SK-N-SH (cell line): ENCODE data around the gene AFG3L2. TPM values are rescaled to one million over a fixed set of nuclear protein-coding genes. Genes with fewer than 3 reads are reported as not detected.

Source experiments
- CTCF ChIA-PET: fragments of 300-600, 350-600 bp; formaldehyde crosslinking; extraction: SDS; loops from one replicate; lab custom pipeline; 2021; lab: Yijun Ruan, JAX
- POLR2A ChIA-PET: fragments of 350-600 bp; sonication (Branson Sonifier 250); formaldehyde crosslinking; extraction: SDS; loops from one replicate; lab custom pipeline; 2020; ENCODE audit warnings: antibody characterized with exemption, inconsistent platforms; lab: Yijun Ruan, JAX
- DNase-seq: peaks from one replicate; pipeline ENCODE4 v3.0.0; 2012
- H2AFZ ChIP-seq: fragments of 200-600 bp; sonication (generic); 2 replicates; pipeline ENCODE4 v1.8.1; 2016; ENCODE audit warnings: antibody characterized with exemption, mild to moderate bottlenecking, low read depth
- H3F3A ChIP-seq: fragments of 200-600 bp; sonication (generic); replicated peaks from 2 replicates; pipeline ENCODE3; 2016; ENCODE audit warnings: antibody characterized with exemption, mild to moderate bottlenecking; ENCODE audit not compliant: insufficient read depth
- H3K27ac ChIP-seq, 2 experiments: fragments of 200-500 bp in 1 of 2; fragments of 200-600 bp in 1 of 2; sonication (Bioruptor generic) in 1 of 2; sonication (generic), shearing (Covaris generic) in 1 of 2; 2 replicates each; pipeline versions ENCODE4 v1.5.1 to v1.6.1; 2014 to 2016; ENCODE audit warnings: low read depth in 2 of 2, inconsistent platforms in 1 of 2, low read length in 1 of 2, mild to moderate bottlenecking in 1 of 2, mixed read lengths in 1 of 2
- H3K27me3 ChIP-seq: fragments of 200-600 bp; sonication (generic), shearing (Covaris generic); 2 replicates; pipeline ENCODE4 v1.6.1; 2016; ENCODE audit warnings: mixed run types; ENCODE audit not compliant: insufficient read depth
- H3K36me3 ChIP-seq, 2 experiments: fragments of 200-500 bp in 1 of 2; fragments of 200-600 bp in 1 of 2; sonication (Bioruptor generic) in 1 of 2; sonication (generic) in 1 of 2; replicated peaks in 1 of 2; 2 replicates each; pipeline versions ENCODE3 to v1.5.1; 2014 to 2016; ENCODE audit warnings: low read length in 1 of 2, mild to moderate bottlenecking in 1 of 2; ENCODE audit not compliant: insufficient read depth in 2 of 2, control insufficient read depth in 1 of 2
- H3K4me1 ChIP-seq, 2 experiments: fragments of 200-500 bp in 1 of 2; fragments of 200-600 bp in 1 of 2; sonication (Bioruptor generic) in 1 of 2; sonication (generic), shearing (Covaris generic) in 1 of 2; 2 replicates each; pipeline versions ENCODE4 v1.5.1 to v1.6.1; 2014 to 2016; ENCODE audit warnings: low read depth in 1 of 2, low read length in 1 of 2, mixed run types in 1 of 2; ENCODE audit not compliant: insufficient read depth in 2 of 2, control insufficient read depth in 1 of 2
- H3K4me2 ChIP-seq: fragments of 200-600 bp; sonication (generic), shearing (Covaris generic); 2 replicates; pipeline ENCODE4 v1.6.1; 2017; ENCODE audit warnings: mixed run types
- H3K4me3 ChIP-seq, 2 experiments: fragments of 200-500 bp in 1 of 2; fragments of 200-600 bp in 1 of 2; sonication (Bioruptor generic) in 1 of 2; sonication (generic), shearing (Covaris generic) in 1 of 2; 2 replicates each; pipeline versions ENCODE4 v1.5.1 to v1.8.1; 2014 to 2016; ENCODE audit warnings: low read depth in 2 of 2, inconsistent platforms in 1 of 2, low read length in 1 of 2, mild to moderate bottlenecking in 1 of 2, mixed read lengths in 1 of 2, moderate library complexity in 1 of 2
- H3K79me2 ChIP-seq: fragments of 200-600 bp; sonication (generic); 2 replicates; pipeline ENCODE4 v1.8.1; 2017; ENCODE audit warnings: mild to moderate bottlenecking; ENCODE audit not compliant: insufficient read depth
- H3K9ac ChIP-seq: fragments of 200-600 bp; sonication (generic); 2 replicates; pipeline ENCODE4 v1.6.1; 2017; ENCODE audit warnings: mixed run types
- H3K9me2 ChIP-seq: fragments of 200-600 bp; sonication (generic); 2 replicates; pipeline ENCODE4 v1.6.1; 2017; ENCODE audit warnings: mixed run types
- H3K9me3 ChIP-seq: fragments of 200-600 bp; sonication (generic); 2 replicates; pipeline ENCODE4 v1.6.1; 2017; ENCODE audit warnings: mixed run types, mild to moderate bottlenecking, moderate library complexity
- H4K20me1 ChIP-seq: fragments of 200-600 bp; sonication (generic); 2 replicates; pipeline ENCODE4 v1.6.1; 2017; ENCODE audit warnings: mild to moderate bottlenecking, mixed run types; ENCODE audit not compliant: insufficient read depth
- NRF1 ChIP-seq: IDR thresholded peaks from 2 replicates; pipeline ENCODE4 v1.6.1; 2012; ENCODE audit warnings: low read depth, mild to moderate bottlenecking, low read length
- RAD21 ChIP-seq: IDR thresholded peaks from 2 replicates; pipeline ENCODE4 v1.6.1; 2012; ENCODE audit warnings: mild to moderate bottlenecking, low read length
- WGBS: methylation state at CpG from one replicate; pipeline ENCODE4 v1.1.6; 2017; ENCODE audit warnings: low lambda C conversion rate; 5-methylcytosine and 5-hydroxymethylcytosine counted together
- polyA plus RNA-seq, 3 experiments: library from polyadenylated mRNA; depleted of rRNA; stranded (reverse); fragments of >200 nt; gene quantifications; 2 replicates each; pipeline ENCODE4 v1.2.3, GENCODE V29; 2012
- TF ChIP-seq, protein P1 (sequence below): fragments of 200-600 bp; sonication (generic); IDR thresholded peaks from 2 replicates; pipeline ENCODE4 v1.6.1; 2017; ENCODE audit warnings: antibody characterized with exemption, mild to moderate bottlenecking, moderate library complexity
- TF ChIP-seq, protein P2 (sequence below): IDR thresholded peaks from 2 replicates; pipeline ENCODE4 v1.4.0; 2012; ENCODE audit warnings: low read depth, borderline replicate concordance
- TF ChIP-seq, protein P3 (sequence below): IDR thresholded peaks from 2 replicates; pipeline ENCODE4; 2012
- TF ChIP-seq, protein P4 (sequence below): IDR thresholded peaks from 2 replicates; pipeline ENCODE4 v1.4.0; 2012; ENCODE audit warnings: low read depth

The AFG3L2 gene
- polyA plus RNA-seq, 1 of the 3 experiments (the other 2 are of a cell fraction) = 26.0 TPM

DNA sequence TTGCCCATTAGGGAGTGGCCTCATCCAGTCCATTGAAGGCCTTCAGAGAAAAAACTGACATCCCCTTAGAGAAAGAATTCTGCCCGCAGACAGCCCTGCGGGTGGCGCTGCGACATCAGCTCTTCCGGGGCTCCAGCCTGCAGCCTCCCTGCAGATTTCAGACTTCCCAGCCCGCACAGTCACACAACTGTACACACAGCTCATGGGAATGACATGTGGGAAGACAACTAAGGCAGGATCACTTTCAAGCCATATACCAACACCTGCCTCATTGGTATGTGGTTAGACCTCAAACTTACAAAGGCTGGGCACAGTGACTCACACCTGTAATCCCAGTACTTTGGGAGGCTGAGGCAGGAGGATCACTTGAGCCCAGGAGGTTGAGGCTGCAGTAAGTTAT, 93.8 kb downstream of the AFG3L2 start:
- Histone ChIP-seq H3K9me3 (no peaks in the 10 kb centered on the region), H3K27me3 (no peaks in the 10 kb centered on the region), H4K20me1 (no peaks in the 10 kb centered on the region), H3K4me2 (peak overlapping the region; percentile 60; the same call in 1 of the 2 replicates), H3K4me1 (peaks cover 11% of the 10 kb centered on the region in 2 experiments; a peak in 2 of 4 replicates), H3K9me2 (no peaks in the 10 kb centered on the region), H3F3A (peaks cover 5% of the 10 kb centered on the region), H3K9ac (no peak overlapping the region), H2AFZ (no peak overlapping the region), H3K27ac (no peak overlapping the region), H3K36me3 (no peaks in the 10 kb centered on the region), H3K79me2 (no peaks in the 10 kb centered on the region), H3K4me3 (no peak overlapping the region)
- DNase-seq = no peak
- TF ChIP-seq RAD21 (peak; percentile 35), NRF1 (no peak)
- TF ChIP-seq, protein P1, sequence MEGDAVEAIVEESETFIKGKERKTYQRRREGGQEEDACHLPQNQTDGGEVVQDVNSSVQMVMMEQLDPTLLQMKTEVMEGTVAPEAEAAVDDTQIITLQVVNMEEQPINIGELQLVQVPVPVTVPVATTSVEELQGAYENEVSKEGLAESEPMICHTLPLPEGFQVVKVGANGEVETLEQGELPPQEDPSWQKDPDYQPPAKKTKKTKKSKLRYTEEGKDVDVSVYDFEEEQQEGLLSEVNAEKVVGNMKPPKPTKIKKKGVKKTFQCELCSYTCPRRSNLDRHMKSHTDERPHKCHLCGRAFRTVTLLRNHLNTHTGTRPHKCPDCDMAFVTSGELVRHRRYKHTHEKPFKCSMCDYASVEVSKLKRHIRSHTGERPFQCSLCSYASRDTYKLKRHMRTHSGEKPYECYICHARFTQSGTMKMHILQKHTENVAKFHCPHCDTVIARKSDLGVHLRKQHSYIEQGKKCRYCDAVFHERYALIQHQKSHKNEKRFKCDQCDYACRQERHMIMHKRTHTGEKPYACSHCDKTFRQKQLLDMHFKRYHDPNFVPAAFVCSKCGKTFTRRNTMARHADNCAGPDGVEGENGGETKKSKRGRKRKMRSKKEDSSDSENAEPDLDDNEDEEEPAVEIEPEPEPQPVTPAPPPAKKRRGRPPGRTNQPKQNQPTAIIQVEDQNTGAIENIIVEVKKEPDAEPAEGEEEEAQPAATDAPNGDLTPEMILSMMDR = peak; percentile 43
- WGBS = no CpG with 5 or more reads among the region's 6 CpGs
- ChIA-PET POLR2A (interaction anchor here (0.6 kb wide), 1 partner anchor 26 kb away, joined by 4 read pairs; no protein-coding TSS in a partner anchor), CTCF (interaction anchor here (0.9 to 6.1 kb wide), 3 partner anchors 11 to 109 kb away, joined by 4 to 50 read pairs (median 4); no protein-coding TSS in a partner anchor)

DNA sequence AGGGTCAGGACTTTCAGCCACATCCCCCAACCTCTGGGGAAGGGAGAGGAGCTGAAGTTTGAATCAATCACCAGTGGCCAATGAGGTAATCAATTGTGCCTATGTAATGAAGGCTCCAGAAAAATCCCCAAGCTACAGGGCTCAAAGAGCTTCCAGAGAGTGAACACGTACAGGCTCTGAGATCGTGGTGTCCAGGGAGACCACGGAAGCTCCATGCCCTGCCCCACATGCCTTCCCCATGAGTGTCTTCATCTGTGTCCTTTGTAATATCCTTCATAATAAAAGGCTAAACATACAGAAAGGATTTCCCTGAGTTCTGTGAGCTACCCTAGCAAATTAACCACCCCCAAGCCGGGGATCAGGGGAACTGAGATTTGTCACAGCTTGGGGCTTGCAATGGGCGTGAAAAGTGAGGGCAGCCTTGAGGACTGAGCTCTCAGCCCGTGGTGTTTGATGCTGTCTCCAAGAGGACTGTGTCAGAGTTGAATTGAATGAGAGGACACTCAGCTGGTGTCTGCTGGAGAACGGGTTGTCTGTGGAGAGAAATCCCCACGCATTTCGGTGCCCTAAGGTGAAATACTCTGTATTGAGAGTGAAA, 94.5 kb downstream of the AFG3L2 start:
- Histone ChIP-seq H3K27me3 (no peaks in the 10 kb centered on the region), H3F3A (peaks cover 5% of the 10 kb centered on the region), H2AFZ (peak overlapping the region; percentile 67; the same call in 1 of the 2 replicates), H3K9me3 (no peaks in the 10 kb centered on the region), H4K20me1 (no peaks in the 10 kb centered on the region), H3K79me2 (no peaks in the 10 kb centered on the region), H3K4me1 (peaks cover 4 to 11% of the 10 kb centered on the region in 2 experiments; a peak in 2 of 4 replicates)
- CTCF ChIA-PET = interaction anchor here (0.9 to 6.1 kb wide), 3 partner anchors 10 to 110 kb away, joined by 4 to 50 read pairs (median 4); no protein-coding TSS in a partner anchor
- TF ChIP-seq, protein P2, sequence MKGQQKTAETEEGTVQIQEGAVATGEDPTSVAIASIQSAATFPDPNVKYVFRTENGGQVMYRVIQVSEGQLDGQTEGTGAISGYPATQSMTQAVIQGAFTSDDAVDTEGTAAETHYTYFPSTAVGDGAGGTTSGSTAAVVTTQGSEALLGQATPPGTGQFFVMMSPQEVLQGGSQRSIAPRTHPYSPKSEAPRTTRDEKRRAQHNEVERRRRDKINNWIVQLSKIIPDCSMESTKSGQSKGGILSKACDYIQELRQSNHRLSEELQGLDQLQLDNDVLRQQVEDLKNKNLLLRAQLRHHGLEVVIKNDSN = no peak
- TF ChIP-seq, protein P3, sequence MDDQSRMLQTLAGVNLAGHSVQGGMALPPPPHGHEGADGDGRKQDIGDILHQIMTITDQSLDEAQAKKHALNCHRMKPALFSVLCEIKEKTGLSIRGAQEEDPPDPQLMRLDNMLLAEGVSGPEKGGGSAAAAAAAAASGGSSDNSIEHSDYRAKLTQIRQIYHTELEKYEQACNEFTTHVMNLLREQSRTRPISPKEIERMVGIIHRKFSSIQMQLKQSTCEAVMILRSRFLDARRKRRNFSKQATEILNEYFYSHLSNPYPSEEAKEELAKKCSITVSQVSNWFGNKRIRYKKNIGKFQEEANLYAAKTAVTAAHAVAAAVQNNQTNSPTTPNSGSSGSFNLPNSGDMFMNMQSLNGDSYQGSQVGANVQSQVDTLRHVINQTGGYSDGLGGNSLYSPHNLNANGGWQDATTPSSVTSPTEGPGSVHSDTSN = 0 out of 2 replicates have a peak, but pooled peaks have one; percentile 25
- TF ChIP-seq, protein P4, sequence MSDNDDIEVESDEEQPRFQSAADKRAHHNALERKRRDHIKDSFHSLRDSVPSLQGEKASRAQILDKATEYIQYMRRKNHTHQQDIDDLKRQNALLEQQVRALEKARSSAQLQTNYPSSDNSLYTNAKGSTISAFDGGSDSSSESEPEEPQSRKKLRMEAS = no peak
- TF ChIP-seq, all 33 proteins: peak for 1
- H3K36me3 ChIP-seq = no peaks in the 10 kb centered on the region
- POLR2A ChIA-PET = no interaction called here
- H3K4me2 ChIP-seq = peak overlapping the region; percentile 60
- H3K27ac ChIP-seq = peak overlapping the region in 1 of 2 experiments; percentile 63; a peak in 2 of 4 replicates
- peak overlapping the region in 1 of 2 experiments; percentile 22; a peak in 1 of 4 replicates for H3K4me3 ChIP-seq
- H3K9ac ChIP-seq = no peak overlapping the region
- no peaks in the 10 kb centered on the region for H3K9me2 ChIP-seq
- 62% methylated on average over 9 of the region's 9 CpGs for WGBS
- no peak for DNase-seq
